HEK293T (cell line): Measurements from ENCODE around the gene C1orf94.

Source experiments
- CTCF ChIA-PET: fragments of 350-600 bp; formaldehyde crosslinking; extraction: SDS; loops from one replicate; lab custom pipeline; 2021; ENCODE audit warnings: antibody characterized with exemption, inconsistent platforms; lab: Yijun Ruan, JAX
- POLR2A ChIA-PET: fragments of 350-600 bp; formaldehyde crosslinking; extraction: SDS; loops from one replicate; lab custom pipeline; 2020; ENCODE audit warnings: antibody characterized with exemption, inconsistent platforms; lab: Yijun Ruan, JAX
- DNase-seq: peaks from one replicate; pipeline ENCODE4 v3.0.0; 2012; ENCODE audit warnings: mixed read lengths; ENCODE audit errors: extremely low spot score
- ARNT ChIP-seq: fragments of 450-650 bp; IDR thresholded peaks from 2 replicates; pipeline ENCODE4 v1.6.1; 2017; ENCODE audit warnings: mild to moderate bottlenecking
- BHLHE40 ChIP-seq: fragments of 450-650 bp; IDR thresholded peaks from 2 replicates; pipeline ENCODE4 v1.6.1; 2016; ENCODE audit warnings: mild to moderate bottlenecking, moderate library complexity, borderline replicate concordance
- CTBP1 ChIP-seq: fragments of 450-650 bp; IDR thresholded peaks from 2 replicates; pipeline ENCODE4 v1.6.1; 2016; ENCODE audit warnings: borderline replicate concordance
- ELF4 ChIP-seq: fragments of 450-650 bp; IDR thresholded peaks from 2 replicates; pipeline ENCODE4 v1.6.1; 2017; ENCODE audit warnings: antibody characterized with exemption
- FOXA1 ChIP-seq: fragments of 450-650 bp; IDR thresholded peaks from 2 replicates; pipeline ENCODE4 v1.6.1; 2016; ENCODE audit warnings: mild to moderate bottlenecking
- FOXK2 ChIP-seq: fragments of 450-650 bp; IDR thresholded peaks from 2 replicates; pipeline ENCODE4 v1.6.1; 2016; ENCODE audit warnings: mild to moderate bottlenecking
- FOXM1 ChIP-seq: fragments of 450-650 bp; IDR thresholded peaks from 2 replicates; pipeline ENCODE4 v1.6.1; 2017; ENCODE audit warnings: mild to moderate bottlenecking, borderline replicate concordance
- HDGF ChIP-seq: fragments of 450-650 bp; IDR thresholded peaks from 2 replicates; pipeline ENCODE4 v1.6.1; 2017; ENCODE audit warnings: antibody characterized with exemption, borderline replicate concordance
- L3MBTL2 ChIP-seq: fragments of 450-650 bp; conservative IDR thresholded peaks from 2 replicates; pipeline ENCODE4 v1.6.1; 2016; ENCODE audit warnings: mild to moderate bottlenecking
- LEF1 ChIP-seq: fragments of 450-650 bp; IDR thresholded peaks from 2 replicates; pipeline ENCODE4 v1.6.1; 2017; ENCODE audit warnings: mild to moderate bottlenecking, borderline replicate concordance
- NFRKB ChIP-seq: fragments of 450-650 bp; IDR thresholded peaks from 2 replicates; pipeline ENCODE4 v1.6.1; 2016; ENCODE audit warnings: mild to moderate bottlenecking, moderate library complexity
- PKNOX1 ChIP-seq: fragments of 450-650 bp; IDR thresholded peaks from 2 replicates; pipeline ENCODE4 v1.6.1; 2016
- SP1 ChIP-seq: fragments of 450-650 bp; IDR thresholded peaks from 2 replicates; pipeline ENCODE4 v1.6.1; 2017
- SUZ12 ChIP-seq: fragments of 450-650 bp; IDR thresholded peaks from 2 replicates; pipeline ENCODE4 v1.6.1; 2016; ENCODE audit warnings: mild to moderate bottlenecking
- TARDBP ChIP-seq: fragments of 450-650 bp; IDR thresholded peaks from 2 replicates; pipeline ENCODE4 v1.6.1; 2016
- ZNF384 ChIP-seq: fragments of 450-650 bp; IDR thresholded peaks from 2 replicates; pipeline ENCODE4 v1.6.1; 2016

The C1orf94 gene

GRCh38 chr1:34188418-34188817 is 11.7 kb downstream of the C1orf94 start:
- DNase-seq, result no peak
- CTCF ChIA-PET, result no interaction called here
- POLR2A ChIA-PET, result no interaction called here
- TF ChIP-seq CTBP1 (no peak), HDGF (no peak), SP1 (no peak), SUZ12 (no peak), ARNT (no peak), NFRKB (no peak), L3MBTL2 (no peak), FOXA1 (no peak), PKNOX1 (no peak), FOXK2 (no peak), BHLHE40 (no peak), TARDBP (no peak), FOXM1 (no peak), ELF4 (no peak)

- TF ChIP-seq LEF1 (no peak), HDGF (no peak), TARDBP (no peak), FOXM1 (no peak)
- ChIA-PET POLR2A (no interaction called here), CTCF (no interaction called here)
- DNase-seq, result no peak
These were observed 12.3 kb downstream of the C1orf94 start for GRCh38 chr1:34188985-34189384.

- TF ChIP-seq L3MBTL2 (no peak), CTBP1 (no peak), SP1 (no peak)
- CTCF ChIA-PET, result no interaction called here
- no peak for DNase-seq
- POLR2A ChIA-PET, result no interaction called here
These were observed 14.0 kb downstream of the C1orf94 start for GRCh38 chr1:34190692-34191091.

- ChIA-PET CTCF (no interaction called here), POLR2A (no interaction called here)
- no peak for DNase-seq
- no peak for TF ChIP-seq L3MBTL2
- no peak for TF ChIP-seq LEF1
- no peak for TF ChIP-seq HDGF
- no peak for TF ChIP-seq ZNF384
- no peak for TF ChIP-seq TARDBP
- TF ChIP-seq FOXA1, result no peak
- no peak for TF ChIP-seq NFRKB
- TF ChIP-seq ELF4, result no peak
- TF ChIP-seq SUZ12, result no peak
- no peak for TF ChIP-seq BHLHE40
- TF ChIP-seq PKNOX1, result no peak
- no peak for TF ChIP-seq CTBP1
- TF ChIP-seq SP1, result no peak
- no peak for TF ChIP-seq ARNT
These were observed 15.9 kb downstream of the C1orf94 start for GRCh38 chr1:34192621-34193020.

GRCh38 chr1:34199927-34200326 is 23.2 kb downstream of the C1orf94 start:
- ChIA-PET POLR2A (no interaction called here), CTCF (no interaction called here)
- DNase-seq, result no peak
- TF ChIP-seq SUZ12 (no peak), LEF1 (no peak), TARDBP (no peak), FOXA1 (no peak), SP1 (no peak), FOXM1 (no peak), ZNF384 (no peak), ELF4 (no peak), ARNT (no peak), BHLHE40 (no peak), FOXK2 (no peak), NFRKB (no peak), CTBP1 (no peak), PKNOX1 (no peak)

GRCh38 chr1:34212673-34213072 is 36.0 kb downstream of the C1orf94 start:
- DNase-seq, result no peak
- TF ChIP-seq LEF1 (no peak), ELF4 (no peak), BHLHE40 (no peak), FOXA1 (no peak), ARNT (no peak), TARDBP (no peak), FOXM1 (no peak), ZNF384 (no peak), SP1 (no peak), HDGF (no peak), NFRKB (no peak), FOXK2 (no peak)
- CTCF ChIA-PET, result no interaction called here
- POLR2A ChIA-PET, result no interaction called here

GRCh38 chr1:34213956-34214355 is 37.2 kb downstream of the C1orf94 start:
- CTCF ChIA-PET, result no interaction called here
- no peak for TF ChIP-seq ELF4
- no peak for TF ChIP-seq ARNT
- no peak for TF ChIP-seq HDGF
- no peak for TF ChIP-seq CTBP1
- no peak for TF ChIP-seq LEF1
- TF ChIP-seq TARDBP, result no peak
- TF ChIP-seq FOXA1, result no peak
- no peak for DNase-seq
- POLR2A ChIA-PET, result no interaction called here
